Upper lobe of left lung (tissue), 4 donors: ENCODE results near the gene OXTR.

Source experiments
- CTCF ChIP-seq, 6 experiments: fragments of 450-650 bp in 4 of 6; fragments of 200-600 bp in 2 of 6; sonication (generic) in 2 of 6; IDR thresholded peaks; one replicate each; pipeline ENCODE4 v1.5.1; 2016 to 2019; ENCODE audit warnings: antibody characterized with exemption in 6 of 6
- EP300 ChIP-seq, 4 donors: sonication (generic); formaldehyde crosslinking; IDR thresholded peaks; one replicate each; pipeline ENCODE4 v1.5.1; 2017; ENCODE audit warnings: antibody characterized with exemption in 4 of 4, control low read depth in 2 of 4
- POLR2A ChIP-seq, 4 donors: fragments of 450-650 bp; IDR thresholded peaks; one replicate each; pipeline ENCODE4 v1.5.1; 2016 to 2017; ENCODE audit warnings: antibody characterized with exemption in 4 of 4, mild to moderate bottlenecking in 2 of 4
- POLR2AphosphoS5 ChIP-seq, 2 donors: sonication (generic); formaldehyde crosslinking; IDR thresholded peaks; one replicate each; pipeline ENCODE4 v1.5.1; 2017; ENCODE audit warnings: antibody characterized with exemption in 2 of 2

GRCh38 chr3:8775602-8776001 is 6.2 kb upstream of the OXTR start:
- TF ChIP-seq POLR2AphosphoS5 (IDR thresholded peaks at IDR 0.05) (no peak), CTCF (IDR thresholded peaks at IDR 0.05) (no peak), POLR2A (IDR thresholded peaks at IDR 0.05) (no peak), EP300 (IDR thresholded peaks at IDR 0.05) (no peak)
